GM13976 (cell line): Measurements from ENCODE around the gene HACD1.
A peak's percentile ranks its signal among the peaks of the same experiment; 100 is the strongest.
"Not testable (repeated sequence)": the region's sequence is repeated elsewhere in the genome, so short reads cannot be mapped to it uniquely, and the experiment has no call there.

Experiments
- DNase-seq: peaks from one replicate; pipeline ENCODE4 v3.0.0; 2012; ENCODE audit warnings: low spot score
- in situ Hi-C: fragments of 300-500 bp; cut with MboI; formaldehyde crosslinking; loops from one replicate; pipeline ENCODE4 v1.12.0; 2022; ENCODE audit warnings: low sequenced_read_pairs, mixed read lengths, inconsistent platforms; ENCODE audit not compliant: unreplicated experiment
- TF ChIP-seq, protein P1 (sequence below): IDR thresholded peaks from 2 replicates; pipeline ENCODE4 v1.5.1; 2012; ENCODE audit warnings: borderline replicate concordance, mild to moderate bottlenecking; ENCODE audit not compliant: insufficient read depth; ENCODE audit errors: extremely low read depth, missing control alignments, control extremely low read depth

Gene HACD1

DNA sequence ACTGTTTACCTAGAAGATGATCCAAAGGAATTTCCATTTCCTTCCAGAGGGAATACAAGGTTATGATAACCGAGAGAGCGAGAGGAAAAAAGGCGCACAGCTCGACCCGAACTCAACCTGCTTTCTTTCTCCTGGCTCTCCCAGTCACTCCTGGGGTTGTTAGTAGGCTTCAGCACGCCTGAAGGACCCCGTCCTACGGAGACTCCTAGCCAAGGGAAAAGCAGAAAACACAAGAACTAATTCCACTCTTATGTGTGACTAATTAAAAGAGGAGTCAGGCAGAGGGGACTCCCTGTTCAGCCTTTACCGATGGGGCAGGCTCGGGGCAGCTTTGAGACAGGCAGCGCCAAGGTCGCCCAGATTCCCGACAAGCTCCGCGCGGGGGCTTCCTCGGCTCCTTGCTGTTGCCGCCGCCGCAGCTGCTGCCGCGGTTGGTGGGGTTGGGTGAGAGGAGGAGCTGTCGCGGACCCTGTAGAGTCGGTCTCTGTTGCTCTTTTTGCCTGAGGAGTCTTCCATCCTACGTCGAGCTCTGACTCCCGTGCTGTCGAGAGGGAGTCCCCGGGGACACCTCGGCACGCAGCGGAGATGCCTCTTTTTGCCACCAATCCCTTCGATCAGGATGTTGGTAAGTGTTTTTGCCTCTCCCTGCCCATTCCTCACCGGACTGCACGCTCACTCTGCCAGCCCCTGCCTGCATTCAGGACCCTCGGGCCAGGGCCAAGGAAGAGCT is 26.7 kb upstream of the HACD1 start, which contains the start of gene STAM:
Gene STAM (plus strand): TSS at position 397 of the 730 bp plus-strand sequence. CDS start 189 bp downstream, at position 586.
- DNase-seq: peak; percentile 88
- in situ Hi-C loops: no loop called here
- TF ChIP-seq, protein P1, sequence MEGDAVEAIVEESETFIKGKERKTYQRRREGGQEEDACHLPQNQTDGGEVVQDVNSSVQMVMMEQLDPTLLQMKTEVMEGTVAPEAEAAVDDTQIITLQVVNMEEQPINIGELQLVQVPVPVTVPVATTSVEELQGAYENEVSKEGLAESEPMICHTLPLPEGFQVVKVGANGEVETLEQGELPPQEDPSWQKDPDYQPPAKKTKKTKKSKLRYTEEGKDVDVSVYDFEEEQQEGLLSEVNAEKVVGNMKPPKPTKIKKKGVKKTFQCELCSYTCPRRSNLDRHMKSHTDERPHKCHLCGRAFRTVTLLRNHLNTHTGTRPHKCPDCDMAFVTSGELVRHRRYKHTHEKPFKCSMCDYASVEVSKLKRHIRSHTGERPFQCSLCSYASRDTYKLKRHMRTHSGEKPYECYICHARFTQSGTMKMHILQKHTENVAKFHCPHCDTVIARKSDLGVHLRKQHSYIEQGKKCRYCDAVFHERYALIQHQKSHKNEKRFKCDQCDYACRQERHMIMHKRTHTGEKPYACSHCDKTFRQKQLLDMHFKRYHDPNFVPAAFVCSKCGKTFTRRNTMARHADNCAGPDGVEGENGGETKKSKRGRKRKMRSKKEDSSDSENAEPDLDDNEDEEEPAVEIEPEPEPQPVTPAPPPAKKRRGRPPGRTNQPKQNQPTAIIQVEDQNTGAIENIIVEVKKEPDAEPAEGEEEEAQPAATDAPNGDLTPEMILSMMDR: no peak

GRCh38 chr10:17643339-17643754 is 26.2 kb upstream of the HACD1 start:
- TF ChIP-seq, protein P1: no peak
- no peak for DNase-seq
- in situ Hi-C loops: no loop called here

GRCh38 chr10:17640331-17640816 is 23.2 kb upstream of the HACD1 start:
- DNase-seq: no peak
- in situ Hi-C loops: no loop called here
- TF ChIP-seq, protein P1: no peak

DNA sequence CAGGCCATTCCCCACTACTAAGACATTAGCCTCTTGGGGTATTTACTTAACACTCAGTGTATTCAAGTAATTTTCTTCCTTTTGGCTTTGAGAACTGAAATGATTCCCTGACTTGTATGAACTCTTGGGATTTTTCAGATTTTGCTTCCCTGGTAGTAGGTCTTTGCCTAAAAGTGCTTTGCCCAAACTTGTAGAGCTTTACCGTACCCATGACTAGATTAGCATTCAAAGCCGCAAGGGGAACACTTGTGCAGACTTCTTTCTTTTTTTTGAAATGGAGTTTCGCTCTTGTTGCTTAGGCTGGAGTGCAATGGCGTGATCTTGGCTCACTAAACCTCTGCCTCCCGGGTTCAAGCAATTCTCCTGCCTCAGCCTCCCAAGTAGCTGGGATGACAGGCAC is 20.7 kb upstream of the HACD1 start:
- in situ Hi-C loops: no loop called here
- TF ChIP-seq, protein P1: no peak

GRCh38 chr10:17633353-17633752 is 16.2 kb upstream of the HACD1 start:
- in situ Hi-C loops: no loop called here
- TF ChIP-seq, protein P1: no peak
- no peak for DNase-seq

More for the DNA sequence above, 20.7 kb upstream of the HACD1 start:
- no peak for DNase-seq

DNA sequence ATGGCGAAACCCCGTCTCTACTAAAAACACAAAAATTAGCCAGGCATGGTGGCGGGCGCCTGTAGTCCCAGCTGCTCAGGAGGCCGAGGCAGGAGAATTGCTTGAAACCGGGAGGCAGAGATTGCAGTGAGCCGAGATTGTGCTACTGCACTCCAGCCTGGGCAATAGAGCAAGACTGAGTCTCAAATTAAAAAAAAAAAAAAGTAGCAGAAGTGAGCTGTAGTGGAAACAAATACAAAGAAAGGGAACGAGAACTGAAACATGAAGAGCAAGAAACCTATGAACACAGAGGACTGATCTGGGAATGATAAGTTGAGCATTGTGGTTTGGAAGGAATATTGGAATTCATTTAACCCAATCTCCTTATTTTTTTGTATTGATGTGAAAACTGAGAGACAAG is 15.4 kb upstream of the HACD1 start:
- DNase-seq, in situ Hi-C loops: not testable (repeated sequence)

GRCh38 chr10:17626656-17627055 is 9.5 kb upstream of the HACD1 start:
- TF ChIP-seq, protein P1: no peak
- in situ Hi-C loops: no loop called here
- DNase-seq: no peak
